ENCODE data around the gene DHRS11. TPM values are rescaled to one million over a fixed set of nuclear protein-coding genes. Genes with fewer than 3 reads are reported as not detected.

The DHRS11 gene, protein sequence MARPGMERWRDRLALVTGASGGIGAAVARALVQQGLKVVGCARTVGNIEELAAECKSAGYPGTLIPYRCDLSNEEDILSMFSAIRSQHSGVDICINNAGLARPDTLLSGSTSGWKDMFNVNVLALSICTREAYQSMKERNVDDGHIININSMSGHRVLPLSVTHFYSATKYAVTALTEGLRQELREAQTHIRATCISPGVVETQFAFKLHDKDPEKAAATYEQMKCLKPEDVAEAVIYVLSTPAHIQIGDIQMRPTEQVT
- 100 to 1,000 TPM; 221 to 249 TPM for total RNA-seq
- long read RNA-seq, full-length matches to known transcripts: 324 of 432 reads
- long read RNA-seq, partial matches to known transcripts: 19 of 432 reads
- long read RNA-seq, other reads (novel, unspliced or antisense): 89 of 432 reads

DNA sequence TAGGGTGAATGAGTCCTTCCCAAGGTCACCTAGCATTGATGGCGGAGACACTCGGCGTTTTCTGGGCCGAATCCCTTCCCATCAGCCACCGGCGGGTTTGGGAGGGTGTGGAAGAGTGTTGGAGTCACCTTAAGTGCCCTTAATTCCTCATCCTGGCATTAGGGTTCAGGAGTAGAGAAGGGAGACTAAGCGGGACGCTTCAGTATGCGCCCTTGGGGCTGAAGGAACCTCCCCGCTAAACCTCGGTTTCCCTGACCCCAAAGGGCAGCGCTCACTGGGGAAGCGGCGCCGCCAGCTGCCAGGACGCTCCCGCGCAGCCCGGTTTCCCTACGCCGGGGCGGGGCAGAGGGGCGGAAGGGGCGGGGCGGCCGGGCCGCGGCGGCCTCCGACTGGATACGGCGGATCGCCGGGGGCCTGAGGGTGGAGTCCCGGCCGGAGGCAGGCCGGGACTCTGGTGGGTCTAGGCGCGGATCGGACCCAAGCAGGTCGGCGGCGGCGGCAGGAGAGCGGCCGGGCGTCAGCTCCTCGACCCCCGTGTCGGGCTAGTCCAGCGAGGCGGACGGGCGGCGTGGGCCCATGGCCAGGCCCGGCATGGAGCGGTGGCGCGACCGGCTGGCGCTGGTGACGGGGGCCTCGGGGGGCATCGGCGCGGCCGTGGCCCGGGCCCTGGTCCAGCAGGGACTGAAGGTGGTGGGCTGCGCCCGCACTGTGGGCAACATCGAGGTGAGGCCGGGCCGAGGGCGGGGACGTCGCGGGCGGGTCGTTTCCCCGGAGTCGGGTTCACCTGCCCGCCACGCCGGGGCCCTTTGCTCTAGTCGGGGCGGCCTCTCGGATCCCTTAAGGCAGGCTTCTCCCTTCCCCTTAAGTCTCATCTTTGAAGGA is at the start of gene DHRS11:
TSS of gene DHRS11 (plus strand) at position 446 of the 882 bp plus-strand sequence. CDS start at position 577, 131 bp downstream.
- intact Hi-C loops (cut with DNase I, micrococcal nuclease): loop anchor here in 1 of 2 donors (5.0 kb wide), 1 partner anchor 44 kb away; no protein-coding TSS in a partner anchor
- DNase-seq (peak; percentile 83 to 90), ATAC-seq (peak; percentile 74)

DNA sequence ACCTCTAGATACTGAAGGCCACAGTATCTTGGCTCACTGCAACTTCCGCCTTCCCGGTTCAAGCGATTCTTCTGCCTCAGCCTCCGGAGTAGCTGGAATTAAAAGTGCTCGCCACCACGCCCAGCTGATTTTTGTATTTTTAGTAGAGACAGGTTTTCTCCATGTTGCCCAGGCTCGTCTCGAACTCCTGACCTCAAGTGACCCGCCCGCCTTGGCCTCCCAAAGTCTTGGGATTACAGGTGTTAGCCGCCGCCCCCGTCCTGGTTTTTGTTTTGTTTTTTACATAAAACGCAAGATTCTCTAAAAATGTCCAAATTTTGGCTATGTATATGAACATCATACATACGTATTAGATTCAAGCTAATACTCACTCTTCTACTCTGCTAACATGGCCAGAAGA is 48.9 kb upstream of the DHRS11 start:
- intact Hi-C loops (cut with DNase I, micrococcal nuclease): no loop called here
- no peak for ATAC-seq
- no peak for DNase-seq

DNA sequence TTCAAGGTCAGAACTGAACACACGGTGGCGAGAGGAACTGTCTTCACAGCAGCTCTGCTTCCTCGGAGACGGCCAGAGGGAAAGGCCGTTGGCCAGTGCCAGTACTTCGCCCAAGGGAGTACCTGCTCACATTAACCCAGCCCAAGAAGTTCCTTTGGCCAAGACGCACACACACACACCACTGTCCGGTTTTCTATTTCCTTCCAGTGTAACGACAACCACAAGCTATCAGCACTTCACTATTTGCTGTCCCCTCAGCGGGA is 47.7 kb upstream of the DHRS11 start:
- peak; percentile 67 for DNase-seq

DNA sequence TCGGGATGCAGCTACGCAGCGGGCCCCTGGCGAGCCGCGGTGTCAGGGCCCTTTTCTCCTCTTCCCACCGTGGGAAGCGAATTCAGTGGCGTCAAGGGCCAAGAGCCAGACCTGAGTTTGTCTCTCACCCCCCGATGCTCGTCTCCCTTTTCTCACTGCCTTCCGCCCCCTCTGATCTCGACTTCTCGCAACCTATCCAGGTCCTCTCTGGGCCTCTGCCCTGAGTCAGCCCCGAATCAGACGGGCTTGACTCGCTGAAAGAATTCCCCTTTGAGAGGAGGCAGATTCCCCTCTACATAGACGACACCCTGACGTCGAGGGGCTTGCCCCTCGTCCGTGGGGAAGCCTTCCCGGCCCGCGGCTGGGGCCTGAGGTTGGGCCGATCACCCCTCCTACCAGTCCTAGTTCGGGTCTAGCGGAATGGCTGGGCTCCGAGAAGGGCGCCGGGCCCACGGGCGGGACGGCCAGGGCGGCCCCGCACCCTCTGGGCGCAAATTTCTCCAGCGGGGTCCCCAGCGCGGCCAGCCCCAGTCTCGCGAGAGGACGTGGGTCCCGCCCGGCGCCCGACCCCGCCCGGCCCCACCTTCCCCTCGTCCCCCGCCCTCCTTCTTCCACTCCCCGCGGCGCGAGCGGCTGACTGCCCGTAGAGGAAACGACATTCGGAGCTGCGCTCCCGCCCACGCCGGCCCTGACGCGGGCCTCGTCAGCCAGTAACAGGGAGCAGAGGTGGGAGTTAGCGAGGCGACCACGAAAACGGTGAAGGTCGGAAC is 47.2 kb upstream of the DHRS11 start, which contains the start of gene GGNBP2:
TSS of gene GGNBP2 (plus strand) at position 613 of the 770 bp plus-strand sequence. CDS start 806 bp downstream, outside the sequence.
- peak; percentile 77 for ATAC-seq
- DNase-seq: peak; percentile 94 to 96
- intact Hi-C loops (cut with DNase I, micrococcal nuclease): loop anchor here in 1 of 2 donors (5.0 kb wide), 1 partner anchor 48 kb away; the partner anchor contains the start of gene DHRS11

More for the DNA sequence above, 47.7 kb upstream of the DHRS11 start:
- ATAC-seq: peak; percentile 34
- intact Hi-C loops (cut with DNase I, micrococcal nuclease): no loop called here

DNA sequence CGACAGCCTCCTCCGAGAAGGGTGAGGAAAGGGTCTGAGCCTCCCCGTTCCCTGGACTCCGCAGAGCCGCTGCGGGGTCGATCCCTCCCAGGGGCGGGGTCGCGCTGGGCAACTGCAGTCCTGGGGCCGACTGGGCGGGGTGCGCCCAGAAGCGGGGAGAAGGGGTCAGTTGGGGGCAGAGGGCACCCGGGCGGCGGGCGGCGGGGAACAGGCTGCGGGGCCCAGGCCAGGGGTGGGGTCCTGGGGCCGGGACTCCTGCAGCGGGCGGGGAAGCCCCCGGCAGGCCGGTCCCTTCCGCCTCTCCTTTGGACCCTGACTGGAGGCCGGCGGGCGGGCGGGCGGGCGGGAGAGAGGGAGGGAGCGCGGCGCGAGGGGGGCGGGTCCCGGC is 46.6 kb upstream of the DHRS11 start:
- DNase-seq (no peak), ATAC-seq (no peak)
- intact Hi-C loops (cut with DNase I, micrococcal nuclease): loop anchor here in 1 of 2 donors (5.0 kb wide), 1 partner anchor 47 kb away; the partner anchor contains the start of gene DHRS11

DNA sequence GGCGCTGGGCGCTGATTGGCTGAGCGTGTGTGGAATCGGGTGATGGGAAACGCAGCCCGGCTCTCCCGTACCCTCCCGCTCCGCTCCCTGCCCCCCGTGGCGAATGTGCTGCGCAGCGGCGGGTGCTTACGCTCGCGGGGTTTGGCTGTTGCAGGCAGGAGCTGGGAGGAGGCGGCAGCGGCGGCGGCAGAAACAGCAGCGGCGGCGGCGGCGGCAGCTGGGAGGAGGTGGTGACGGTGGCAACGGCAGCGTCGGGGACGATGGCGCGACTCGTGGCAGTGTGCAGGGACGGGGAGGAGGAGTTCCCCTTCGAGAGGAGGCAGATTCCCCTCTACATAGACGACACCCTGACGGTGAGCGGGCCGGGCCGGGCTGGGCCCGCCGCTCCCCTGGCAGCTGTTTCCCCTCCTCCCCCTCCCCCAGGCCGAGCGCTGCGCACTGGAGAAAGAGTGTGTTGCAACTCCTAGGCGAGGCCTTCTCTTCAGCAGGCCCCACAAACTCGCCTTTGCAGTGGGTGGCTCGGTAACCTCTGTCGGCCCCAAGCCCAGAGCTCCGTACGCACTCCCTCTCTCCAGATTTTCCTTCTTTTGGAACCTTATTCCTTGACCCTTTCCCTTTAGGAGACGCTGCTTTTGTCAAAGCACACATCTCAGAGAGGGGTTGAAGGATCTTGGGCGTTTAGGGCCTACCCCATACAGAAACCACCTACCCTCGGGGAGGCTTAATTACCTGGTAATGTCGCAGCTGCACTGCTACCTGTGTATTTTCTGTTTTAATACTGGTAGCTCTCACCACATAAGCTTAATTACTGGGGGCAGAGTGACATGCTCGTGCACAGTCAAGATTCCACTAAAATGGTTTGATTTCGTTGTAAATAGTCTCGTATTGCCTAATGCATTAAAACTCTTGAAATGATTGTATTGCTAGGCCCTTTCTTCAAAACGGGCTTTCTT is 45.9 kb upstream of the DHRS11 start:
- intact Hi-C loops (cut with DNase I, micrococcal nuclease): loop anchor here in 1 of 2 donors (5.0 kb wide), 1 partner anchor 47 kb away; the partner anchor contains the start of gene DHRS11
- ATAC-seq: peak; percentile 77
- DNase-seq: peak; percentile 96 to 97

DNA sequence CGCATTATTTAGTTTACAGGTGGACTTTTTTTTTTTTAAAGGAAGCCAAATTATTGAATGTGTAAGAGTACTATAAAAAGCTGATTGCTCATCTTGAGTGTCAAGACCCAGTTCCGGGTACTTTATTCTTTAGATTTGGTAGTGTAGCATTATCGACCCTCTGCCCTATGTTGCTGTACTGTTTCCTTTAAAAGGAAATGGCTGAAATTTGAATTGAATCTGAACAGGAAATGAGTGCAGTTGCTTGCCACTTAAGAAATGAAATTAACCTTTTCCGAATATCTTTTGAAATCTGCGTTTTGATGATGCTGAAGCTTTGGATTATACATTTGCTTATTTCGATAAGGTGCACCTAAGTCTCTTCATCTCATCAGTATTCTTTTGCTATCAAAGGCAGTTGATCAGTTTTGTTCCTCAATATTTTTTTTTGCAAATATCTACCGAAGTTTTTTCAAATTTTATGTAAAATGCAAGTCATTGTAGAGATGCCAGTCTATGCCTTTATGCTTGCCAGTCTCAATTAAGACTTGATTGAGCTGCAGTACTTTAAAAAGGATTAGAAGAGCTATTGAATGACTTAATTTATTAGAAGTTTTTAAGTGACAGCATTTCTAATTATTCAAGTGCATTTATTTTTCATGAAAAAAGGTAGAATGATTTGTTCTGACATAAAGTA is 45.1 kb upstream of the DHRS11 start:
- intact Hi-C loops (cut with DNase I, micrococcal nuclease): loop anchor here in 1 of 2 donors (5.0 kb wide), 1 partner anchor 46 kb away; the partner anchor contains the start of gene DHRS11
- DNase-seq (no peak), ATAC-seq (no peak)

DNA sequence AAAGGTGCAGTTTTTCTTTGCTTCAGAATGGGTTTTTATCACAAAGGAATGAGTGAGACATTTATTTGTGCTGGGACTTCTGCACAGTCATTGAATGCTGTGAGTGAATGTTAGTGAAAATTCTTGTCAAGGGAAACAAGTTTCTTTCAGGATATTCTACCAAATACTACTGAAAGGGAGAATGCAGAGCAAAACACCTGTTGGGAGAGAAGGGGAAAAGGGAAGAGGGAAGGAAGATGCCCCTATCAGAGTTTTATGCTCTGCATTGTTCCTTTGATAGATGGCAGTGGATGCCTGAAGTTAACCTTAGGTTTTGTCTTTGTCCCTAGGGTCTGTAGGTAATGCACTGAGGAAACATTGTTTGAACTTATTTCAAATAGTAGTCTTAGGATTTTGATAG is 43.9 kb upstream of the DHRS11 start:
- intact Hi-C loops (cut with DNase I, micrococcal nuclease): loop anchor here in 1 of 2 donors (5.0 kb wide), 1 partner anchor 45 kb away; the partner anchor contains the start of gene DHRS11
- ATAC-seq (no peak), DNase-seq (no peak)

DNA sequence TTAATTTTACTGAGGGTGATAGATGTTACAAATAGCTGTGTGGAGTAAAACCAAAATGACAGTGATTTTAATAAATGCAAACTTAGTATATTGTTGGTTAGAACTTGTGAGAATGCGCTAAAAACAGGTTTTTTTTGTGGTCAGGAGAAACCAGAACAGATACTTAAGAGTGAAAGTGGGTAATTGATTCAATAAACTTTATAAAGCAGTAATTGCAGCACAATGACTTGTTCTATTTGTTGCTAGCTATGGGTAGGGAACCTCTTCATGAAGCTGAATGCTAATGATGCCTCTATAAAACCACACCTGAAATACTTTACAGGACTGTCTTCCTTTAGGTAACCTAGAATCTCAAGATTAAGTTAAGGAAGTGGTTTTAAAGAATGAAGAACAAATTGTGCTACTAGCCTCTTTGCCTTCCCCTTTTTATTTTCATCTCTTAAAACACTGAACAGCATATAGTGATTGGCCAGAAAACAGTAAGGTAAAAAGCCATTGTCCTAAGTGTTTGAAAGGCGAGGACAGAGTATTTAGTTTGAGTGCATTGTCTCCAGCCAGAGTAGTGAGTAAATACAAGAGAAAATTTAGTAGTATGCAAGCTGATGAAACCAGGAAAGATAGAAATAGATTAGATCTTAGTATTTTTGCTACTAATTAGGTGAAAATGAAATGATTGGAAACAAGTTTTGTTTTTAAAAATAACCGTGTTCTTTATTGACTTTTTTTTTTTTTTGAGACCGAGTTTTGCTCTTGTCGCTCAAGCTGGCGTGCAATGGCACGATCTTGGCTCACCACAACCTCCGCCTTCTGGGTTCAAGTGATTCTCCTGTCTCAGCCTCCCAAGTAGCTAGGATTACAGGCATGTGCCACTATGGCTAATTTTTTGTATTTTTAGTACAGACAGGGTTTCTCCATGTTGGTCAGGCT is 40.9 kb upstream of the DHRS11 start:
- DNase-seq: no peak
- ATAC-seq: peak; percentile 56
- intact Hi-C loops (cut with DNase I, micrococcal nuclease): no loop called here

DNA sequence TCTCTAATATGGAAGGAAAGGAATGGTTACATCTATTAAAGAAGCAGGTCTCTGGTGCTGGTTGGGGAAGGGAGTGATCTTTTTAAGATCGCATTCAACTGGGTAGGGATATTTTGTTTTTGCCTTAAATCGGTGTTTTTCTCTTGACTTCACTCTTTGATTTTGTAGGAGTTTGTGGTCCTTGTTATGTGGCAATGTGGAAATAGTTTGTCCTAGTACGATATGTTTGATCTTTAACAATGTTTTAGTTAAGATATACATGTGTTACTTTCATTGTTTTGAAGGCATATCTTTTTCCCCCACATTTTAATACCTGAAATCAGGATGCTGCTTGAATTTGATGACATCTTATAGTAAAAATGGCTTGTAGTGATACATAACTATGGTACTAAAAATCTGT is 38.2 kb upstream of the DHRS11 start:
- DNase-seq (no peak), ATAC-seq (no peak)
- intact Hi-C loops (cut with DNase I, micrococcal nuclease): no loop called here

DNA sequence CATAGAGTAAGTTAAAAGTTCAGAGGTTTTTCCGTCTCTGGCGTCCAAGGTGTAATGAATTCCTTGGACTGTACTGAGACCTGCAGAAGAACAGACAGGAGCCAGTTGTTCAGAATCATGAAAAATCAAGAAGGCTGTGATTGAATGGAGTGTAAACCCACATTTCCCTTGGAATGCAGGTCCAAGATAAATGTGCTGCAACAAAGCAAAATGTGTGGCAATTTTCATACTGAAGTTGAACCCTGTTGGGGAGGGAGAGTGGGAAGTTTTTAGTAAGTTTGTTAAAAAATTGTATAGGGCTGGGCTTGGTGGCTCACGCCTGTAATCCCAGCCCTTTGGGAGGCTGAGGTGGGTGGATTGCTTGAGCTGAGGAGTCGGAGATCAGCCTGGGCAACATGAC is 25.6 kb upstream of the DHRS11 start:
- DNase-seq: no peak
- ATAC-seq: no peak
- intact Hi-C loops (cut with DNase I, micrococcal nuclease): no loop called here

DNA sequence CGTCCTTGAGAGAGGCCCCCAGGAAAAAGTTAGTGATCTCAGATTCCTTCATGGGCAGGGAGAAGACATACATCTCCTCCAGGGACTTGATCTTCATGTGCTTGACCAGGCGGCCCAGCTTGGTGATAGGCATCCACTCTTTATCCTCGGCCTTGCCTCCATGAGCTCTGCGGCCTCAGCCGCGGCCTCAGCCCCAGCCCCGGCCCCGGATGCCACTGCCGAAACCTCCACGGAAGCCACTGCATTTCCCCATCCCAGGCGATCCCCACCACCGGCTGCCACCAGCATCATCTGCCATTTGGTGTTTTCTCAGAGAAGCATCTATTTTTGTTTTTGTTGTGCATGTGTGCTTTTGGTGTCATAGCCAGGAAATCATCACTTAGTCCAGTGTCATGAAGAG is 16.7 kb upstream of the DHRS11 start:
- DNase-seq: no peak
- intact Hi-C loops (cut with DNase I, micrococcal nuclease): no loop called here
- ATAC-seq: no peak

DNA sequence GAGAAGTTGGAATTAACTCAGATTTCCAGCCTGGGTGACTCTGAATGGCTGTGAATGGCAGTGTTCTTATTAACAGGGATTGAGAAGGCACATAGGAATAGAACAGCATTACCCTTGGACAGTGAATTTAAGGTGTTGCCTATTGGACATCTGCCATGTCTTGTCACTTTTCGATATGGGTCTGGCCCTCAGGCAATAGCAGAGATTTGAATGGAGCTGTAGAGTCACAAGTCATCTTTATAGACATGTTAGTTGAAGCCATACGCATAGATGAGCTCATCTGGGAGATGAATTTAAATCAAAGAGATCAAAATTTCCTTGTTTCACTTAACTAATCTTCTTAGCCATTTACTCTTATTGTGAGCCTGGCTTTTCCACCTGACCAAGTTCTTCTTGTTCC is 14.9 kb upstream of the DHRS11 start:
- DNase-seq (no peak), ATAC-seq (no peak)
- intact Hi-C loops (cut with DNase I, micrococcal nuclease): no loop called here

DNA sequence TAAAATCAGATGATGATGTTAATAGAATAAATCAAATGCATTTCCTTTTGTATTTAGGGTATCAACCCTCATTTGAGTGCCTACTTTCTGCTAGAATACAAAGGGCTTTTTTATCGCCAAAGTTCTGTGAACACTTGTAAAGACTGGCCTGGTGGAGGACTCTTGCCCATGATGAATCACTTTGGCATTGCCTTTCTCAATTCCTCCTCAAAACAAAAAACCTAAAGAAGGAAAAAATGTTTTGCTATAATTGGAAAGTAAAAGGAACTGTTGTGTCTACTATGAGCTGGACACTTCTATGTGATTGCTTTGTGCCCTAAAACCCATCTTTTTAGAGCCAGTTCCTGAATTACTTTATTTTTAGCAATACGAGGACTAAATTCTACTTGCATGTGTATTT is 13.0 kb upstream of the DHRS11 start:
- no peak for ATAC-seq
- DNase-seq: no peak
- intact Hi-C loops (cut with DNase I, micrococcal nuclease): no loop called here

DNA sequence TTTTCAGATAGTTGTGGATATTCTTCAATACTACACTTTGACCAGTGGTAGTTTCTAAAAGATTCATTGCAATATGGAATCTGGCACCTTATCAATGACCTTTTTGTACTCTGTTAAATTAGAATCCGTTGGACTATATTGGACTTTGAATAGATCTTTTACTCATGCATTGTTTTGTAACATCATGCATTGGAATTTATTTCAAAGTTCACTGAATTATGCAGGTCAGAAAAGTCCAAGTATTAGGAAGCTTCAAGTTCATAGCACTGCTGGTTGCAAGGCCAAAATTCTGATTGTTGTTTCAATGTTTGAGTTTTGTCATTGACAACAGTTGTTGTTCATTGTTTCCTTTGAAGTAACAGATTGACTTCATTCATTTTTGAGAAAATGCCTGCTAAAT is 7.9 kb upstream of the DHRS11 start:
- ATAC-seq: no peak
- intact Hi-C loops (cut with DNase I, micrococcal nuclease): no loop called here
- DNase-seq: no peak

DNA sequence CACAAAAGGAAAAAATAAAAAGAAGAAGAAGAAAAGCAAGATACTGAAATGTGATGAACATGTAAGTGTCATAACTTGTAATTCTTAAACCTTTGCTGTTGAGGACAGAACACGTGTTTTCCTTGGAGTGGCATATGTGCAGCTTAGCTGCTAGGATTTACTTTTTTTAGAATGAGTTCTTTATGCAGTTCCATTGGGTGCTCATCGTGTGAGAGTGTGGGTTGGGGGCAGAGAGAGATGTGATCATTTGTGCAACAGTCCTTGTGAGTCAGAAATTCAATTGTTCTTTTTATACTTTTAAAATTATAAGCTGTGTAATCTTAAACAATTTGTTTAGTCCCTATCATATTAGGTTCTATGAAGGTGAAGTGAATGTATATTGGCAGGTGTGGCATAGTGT is 5.5 kb upstream of the DHRS11 start:
- intact Hi-C loops (cut with DNase I, micrococcal nuclease): no loop called here
- no peak for DNase-seq

More for the DNA sequence above, 5.5 kb upstream of the DHRS11 start:
- no peak for ATAC-seq
